DMS 273 (cell line): ENCODE measurements around the gene HMGXB4.

Experiments used
- DNase-seq: peaks from one replicate; lab custom pipeline; 2025; ENCODE audit not compliant: unreplicated experiment; lab: John Stamatoyannopoulos, UW

The HMGXB4 gene

GRCh38 chr22:35258191-35258988, 1.1 kb downstream of the HMGXB4 start:
- DNase-seq = peak; percentile 40

- DNase-seq = no peak
These were observed 7.7 kb downstream of the HMGXB4 start for GRCh38 chr22:35264986-35265385.

GRCh38 chr22:35266277-35266676, 9.0 kb downstream of the HMGXB4 start:
- no peak for DNase-seq

- DNase-seq = no peak
These were observed 12.3 kb downstream of the HMGXB4 start for GRCh38 chr22:35269630-35270029.

GRCh38 chr22:35274154-35274871, 17.0 kb downstream of the HMGXB4 start:
- no peak for DNase-seq

- DNase-seq = no peak
These were observed 18.3 kb downstream of the HMGXB4 start for GRCh38 chr22:35275580-35275979.

- no peak for DNase-seq
These were observed 18.7 kb downstream of the HMGXB4 start for GRCh38 chr22:35276019-35276418.

GRCh38 chr22:35288116-35288515, 30.8 kb downstream of the HMGXB4 start:
- DNase-seq = no peak

- no peak for DNase-seq
These were observed 35.5 kb downstream of the HMGXB4 start for GRCh38 chr22:35292786-35293185.

GRCh38 chr22:35296051-35296450, 38.8 kb downstream of the HMGXB4 start:
- no peak for DNase-seq

- DNase-seq = peak; percentile 57
These were observed 42.0 kb downstream of the HMGXB4 start for GRCh38 chr22:35299217-35299672.

- DNase-seq = peak; percentile 98
These were observed 42.6 kb downstream of the HMGXB4 start, which contains the start of gene TOM1 for GRCh38 chr22:35299673-35300499. Gene TOM1 (plus strand): TSS chr22:35299894. CDS start chr22:35299929, 35 bp downstream.

GRCh38 chr22:35301372-35301874, 44.1 kb downstream of the HMGXB4 start:
- no peak for DNase-seq

- DNase-seq = no peak
These were observed 45.8 kb downstream of the HMGXB4 start for GRCh38 chr22:35303029-35303624.

GRCh38 chr22:35305525-35306070, 48.3 kb downstream of the HMGXB4 start:
- DNase-seq = no peak

- DNase-seq = no peak
These were observed 49.2 kb downstream of the HMGXB4 start for GRCh38 chr22:35306350-35306967.

- DNase-seq = no peak
These were observed 50.1 kb downstream of the HMGXB4 start for GRCh38 chr22:35307372-35307771.

- no peak for DNase-seq
These were observed 50.6 kb downstream of the HMGXB4 start for GRCh38 chr22:35307892-35308291.

GRCh38 chr22:35308480-35309021, 51.3 kb downstream of the HMGXB4 start:
- no peak for DNase-seq
